Stimulated activated memory B cell treated with anti-CD40 and anti-IgM and Interleukin-4, amounts not matched to agents 10 μg/mL and 1 μg/mL and 100 μg/mL, for 72 hours (primary cell): Measurements from ENCODE around the gene NFKB2.

Experiments
- ATAC-seq: fragments of 150-1000 bp; cut with Tn5 transposase; 2 replicates; pipeline ENCODE4 v1.10.0; 2021
- H3K27ac Mint-ChIP-seq: one replicate; pipeline ENCODE4 v1.8.0; 2022; ENCODE audit warnings: mild to moderate bottlenecking, mixed read lengths
- H3K27me3 Mint-ChIP-seq: one replicate; pipeline ENCODE4 v1.8.0; 2022; ENCODE audit warnings: mixed read lengths
- H3K36me3 Mint-ChIP-seq: one replicate; pipeline ENCODE4 v1.8.0; 2022; ENCODE audit warnings: mixed read lengths
- H3K4me1 Mint-ChIP-seq: one replicate; pipeline ENCODE4 v1.8.0; 2022; ENCODE audit warnings: mixed read lengths
- H3K4me3 Mint-ChIP-seq: one replicate; pipeline ENCODE4 v1.8.0; 2022; ENCODE audit warnings: mild to moderate bottlenecking, moderate library complexity, mixed read lengths
- H3K9me3 Mint-ChIP-seq: one replicate; pipeline ENCODE4 v1.8.0; 2022; ENCODE audit warnings: mixed read lengths

The NFKB2 gene

GRCh38 chr10:102435529-102436233 is 40.2 kb downstream of the NFKB2 start:
- Mint-ChIP-seq H3K9me3 (no peaks in the 10 kb centered on the region), H3K36me3 (no peaks in the 10 kb centered on the region), H3K4me3 (peak overlapping the region; percentile 57), H3K4me1 (peaks cover 34% of the 10 kb centered on the region), H3K27me3 (no peaks in the 10 kb centered on the region), H3K27ac (peak overlapping the region; percentile 73)
- no peak for ATAC-seq

- peak overlapping the region; percentile 73 for H3K27ac Mint-ChIP-seq
- no peak for ATAC-seq
- no peaks in the 10 kb centered on the region for H3K36me3 Mint-ChIP-seq
- H3K4me3 Mint-ChIP-seq, result peak overlapping the region; percentile 11
- no peaks in the 10 kb centered on the region for H3K27me3 Mint-ChIP-seq
- H3K4me1 Mint-ChIP-seq, result peaks cover 33% of the 10 kb centered on the region
- no peaks in the 10 kb centered on the region for H3K9me3 Mint-ChIP-seq
These were observed 40.8 kb downstream of the NFKB2 start for GRCh38 chr10:102436312-102436711.

- ATAC-seq, result no peak
- Mint-ChIP-seq H3K27me3 (no peaks in the 10 kb centered on the region), H3K36me3 (no peaks in the 10 kb centered on the region), H3K9me3 (no peaks in the 10 kb centered on the region), H3K4me1 (peaks cover 27% of the 10 kb centered on the region), H3K27ac (no peak overlapping the region), H3K4me3 (no peak overlapping the region)
These were observed 42.0 kb downstream of the NFKB2 start for GRCh38 chr10:102437515-102437914.

GRCh38 chr10:102438374-102438773 is 42.9 kb downstream of the NFKB2 start:
- no peak for ATAC-seq
- Mint-ChIP-seq H3K36me3 (no peaks in the 10 kb centered on the region), H3K27me3 (no peaks in the 10 kb centered on the region), H3K4me1 (peaks cover 21% of the 10 kb centered on the region), H3K9me3 (no peaks in the 10 kb centered on the region), H3K27ac (no peak overlapping the region), H3K4me3 (no peak overlapping the region)

DNA sequence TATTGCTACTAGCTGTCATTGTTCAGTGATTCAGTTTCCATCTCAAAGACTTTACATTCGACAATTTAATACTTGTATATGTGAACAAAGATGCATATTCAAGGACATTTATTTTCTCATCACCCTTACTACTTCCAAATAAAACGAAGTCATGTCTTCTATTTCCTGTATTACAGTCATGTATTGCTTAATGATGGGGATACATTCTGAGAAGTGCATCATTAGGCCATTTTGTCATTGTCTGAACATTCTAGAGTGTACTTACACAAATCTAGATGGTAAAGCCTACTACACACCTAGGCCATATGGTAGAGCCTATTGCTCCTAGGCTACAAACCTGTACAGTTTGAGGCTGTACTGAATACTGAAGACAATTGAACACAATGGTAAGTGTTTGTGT is 49.3 kb downstream of the NFKB2 start:
- Mint-ChIP-seq H3K36me3 (no peaks in the 10 kb centered on the region), H3K4me3 (no peak overlapping the region), H3K9me3 (no peaks in the 10 kb centered on the region), H3K4me1 (peaks cover 9% of the 10 kb centered on the region), H3K27ac (no peak overlapping the region), H3K27me3 (no peaks in the 10 kb centered on the region)
- ATAC-seq, result no peak

DNA sequence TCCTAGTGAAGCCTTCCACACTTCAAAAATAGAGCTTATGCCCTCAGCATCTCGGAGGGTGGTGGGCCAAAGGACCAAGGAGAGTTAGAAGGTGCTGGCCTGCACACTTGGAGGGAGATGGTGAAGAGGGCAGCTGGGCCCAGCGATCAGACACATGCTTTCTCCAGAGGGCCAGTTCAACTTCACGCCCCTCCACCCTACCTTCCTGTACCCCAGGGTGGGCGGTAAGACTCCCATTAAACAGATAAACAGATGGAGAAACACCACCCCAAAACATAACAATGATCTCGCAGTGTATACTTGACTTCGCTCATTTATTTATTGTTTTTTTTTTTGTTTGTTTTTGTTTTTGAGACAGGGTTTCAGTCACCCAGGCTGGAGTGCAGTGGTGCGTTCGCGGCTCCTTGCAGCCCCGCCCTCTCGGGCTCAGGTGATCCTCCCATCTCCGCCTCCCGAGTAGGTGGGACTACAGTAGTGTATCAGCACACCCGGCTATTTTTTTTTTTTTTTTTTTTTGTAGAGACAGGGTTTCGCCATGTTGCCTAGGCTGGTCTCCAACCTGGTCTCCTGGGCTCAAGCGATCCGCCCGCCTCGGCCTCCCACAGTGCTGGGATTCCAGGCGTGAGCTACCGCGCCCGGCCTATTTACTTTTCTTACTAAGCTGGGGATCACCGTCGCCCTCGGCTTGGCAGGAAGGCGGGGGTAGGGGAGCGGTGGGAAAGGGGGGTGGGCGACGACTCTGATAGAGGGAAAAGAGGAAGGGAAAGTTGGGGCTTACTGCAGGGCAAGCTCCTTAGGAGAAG is 54.0 kb downstream of the NFKB2 start:
- H3K4me3 Mint-ChIP-seq, result peak overlapping the region; percentile 96
- no peaks in the 10 kb centered on the region for H3K27me3 Mint-ChIP-seq
- H3K9me3 Mint-ChIP-seq, result no peaks in the 10 kb centered on the region
- ATAC-seq, result peak; percentile 82
- H3K4me1 Mint-ChIP-seq, result peaks cover 33% of the 10 kb centered on the region
- H3K36me3 Mint-ChIP-seq, result peaks cover 13% of the 10 kb centered on the region
- H3K27ac Mint-ChIP-seq, result peak overlapping the region; percentile 96

DNA sequence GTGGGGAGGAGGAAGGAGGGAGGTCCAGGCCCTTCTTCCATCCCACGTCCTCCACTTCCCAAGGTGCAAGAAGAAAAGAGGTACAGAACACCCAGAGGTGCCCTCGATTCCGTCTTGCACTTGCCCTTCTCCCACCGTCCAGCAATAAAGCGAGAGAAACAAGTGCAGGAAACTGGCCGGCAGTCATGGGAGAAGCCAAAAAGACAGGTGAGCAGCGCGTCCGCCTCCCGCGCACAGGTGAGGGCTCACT is 54.5 kb downstream of the NFKB2 start:
- peak overlapping the region; percentile 96 for H3K27ac Mint-ChIP-seq
- ATAC-seq, result no peak
- H3K4me1 Mint-ChIP-seq, result peaks cover 33% of the 10 kb centered on the region
- H3K9me3 Mint-ChIP-seq, result no peaks in the 10 kb centered on the region
- peak overlapping the region; percentile 96 for H3K4me3 Mint-ChIP-seq
- peaks cover 13% of the 10 kb centered on the region for H3K36me3 Mint-ChIP-seq
- no peaks in the 10 kb centered on the region for H3K27me3 Mint-ChIP-seq

- no peaks in the 10 kb centered on the region for H3K27me3 Mint-ChIP-seq
These were observed 55.0 kb downstream of the NFKB2 start for GRCh38 chr10:102450374-102451104.

DNA sequence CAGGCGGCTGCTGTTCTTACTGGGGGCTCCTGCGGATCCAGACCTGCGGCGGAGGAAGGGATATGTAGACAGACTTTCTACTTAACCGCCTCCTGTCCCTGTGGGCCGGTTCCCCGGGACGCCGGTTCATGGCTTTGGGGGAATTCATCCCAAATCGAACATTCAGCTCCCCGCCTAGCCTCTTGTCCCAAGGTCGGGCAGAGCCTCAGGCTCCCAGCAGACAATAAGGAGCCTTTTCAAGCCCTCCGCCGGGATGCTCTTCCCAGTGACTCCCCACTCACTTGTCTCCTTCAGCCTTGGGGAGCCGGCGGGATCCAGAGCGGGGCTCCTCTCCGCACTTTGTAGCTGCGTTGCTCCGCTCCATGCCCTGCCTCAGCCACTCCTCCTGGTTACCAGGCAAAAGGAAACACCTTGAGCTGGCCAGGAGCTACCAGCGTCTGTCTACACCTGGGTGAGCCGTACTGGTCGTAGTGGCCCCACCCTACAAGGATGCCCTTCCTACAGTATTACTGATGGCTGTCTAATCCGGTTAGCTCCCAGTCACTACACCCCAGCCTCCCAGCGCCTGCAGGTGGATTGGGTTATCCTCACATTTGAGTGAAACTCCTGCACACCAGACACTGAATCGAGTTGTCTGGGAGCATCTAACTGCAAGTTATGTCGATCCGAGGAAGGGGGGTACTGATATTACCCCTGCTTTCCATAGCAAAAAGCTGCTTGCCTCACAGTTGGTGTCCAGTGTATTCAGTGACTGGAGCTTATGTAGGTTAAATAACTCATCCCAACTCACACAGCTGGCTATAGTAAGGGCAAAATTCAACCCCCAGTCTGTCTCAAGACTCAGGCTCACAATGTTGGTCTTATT is 55.8 kb downstream of the NFKB2 start, which contains the start of gene C10orf95:
C10orf95 (minus strand) TSS at position 439 of the 865 bp plus-strand sequence. CDS start 450 bp downstream, outside the sequence.
- peak within 1 kb of the TSS; percentile 96 for H3K4me3 Mint-ChIP-seq
- H3K27ac Mint-ChIP-seq, result peak within 1 kb of the TSS; percentile 96
- no peaks in the 10 kb centered on the region for H3K9me3 Mint-ChIP-seq
- H3K4me1 Mint-ChIP-seq, result peaks cover 33% of the 10 kb centered on the region
- ATAC-seq, result no peak
- H3K27me3 Mint-ChIP-seq, result no peaks in the 10 kb centered on the region
- H3K36me3 Mint-ChIP-seq, result peaks cover 13% of the 10 kb centered on the region

More at GRCh38 chr10:102450374-102451104, 55.0 kb downstream of the NFKB2 start:
- peak; percentile 95 for ATAC-seq
- Mint-ChIP-seq H3K4me1 (peaks cover 33% of the 10 kb centered on the region), H3K9me3 (no peaks in the 10 kb centered on the region), H3K4me3 (peak overlapping the region; percentile 96), H3K36me3 (peaks cover 13% of the 10 kb centered on the region), H3K27ac (peak overlapping the region; percentile 96)
